BLaER1 (cell line): ENCODE measurements around the gene CASQ2.

Experiments used
- H3K27ac ChIP-seq: shearing (Covaris generic); formaldehyde crosslinking; 2 replicates; pipeline ENCODE4 v1.8.1; 2022
- H3K27me3 ChIP-seq: shearing (Covaris generic); formaldehyde crosslinking; 2 replicates; pipeline ENCODE4 v1.8.1; 2022
- H3K36me3 ChIP-seq: shearing (Covaris generic); formaldehyde crosslinking; 2 replicates; pipeline ENCODE4 v1.8.1; 2022
- H3K4me1 ChIP-seq: shearing (Covaris generic); formaldehyde crosslinking; 2 replicates; pipeline ENCODE4 v1.8.1; 2022
- H3K4me2 ChIP-seq: shearing (Covaris generic); formaldehyde crosslinking; 2 replicates; pipeline ENCODE4 v1.8.1; 2022
- H3K4me3 ChIP-seq: shearing (Covaris generic); formaldehyde crosslinking; 2 replicates; pipeline ENCODE4 v1.8.1; 2022
- H3K9ac ChIP-seq: shearing (Covaris generic); formaldehyde crosslinking; 2 replicates; pipeline ENCODE4 v1.8.1; 2022
- H3K9me3 ChIP-seq: shearing (Covaris generic); formaldehyde crosslinking; 2 replicates; pipeline ENCODE4 v1.8.1; 2022
- H4K20me1 ChIP-seq: shearing (Covaris generic); formaldehyde crosslinking; 2 replicates; pipeline ENCODE4 v1.8.1; 2022
- Cebpa-rat ChIP-seq: shearing (Covaris generic); IDR thresholded peaks from 2 replicates; pipeline ENCODE4 v1.8.1; 2022

Gene CASQ2

DNA sequence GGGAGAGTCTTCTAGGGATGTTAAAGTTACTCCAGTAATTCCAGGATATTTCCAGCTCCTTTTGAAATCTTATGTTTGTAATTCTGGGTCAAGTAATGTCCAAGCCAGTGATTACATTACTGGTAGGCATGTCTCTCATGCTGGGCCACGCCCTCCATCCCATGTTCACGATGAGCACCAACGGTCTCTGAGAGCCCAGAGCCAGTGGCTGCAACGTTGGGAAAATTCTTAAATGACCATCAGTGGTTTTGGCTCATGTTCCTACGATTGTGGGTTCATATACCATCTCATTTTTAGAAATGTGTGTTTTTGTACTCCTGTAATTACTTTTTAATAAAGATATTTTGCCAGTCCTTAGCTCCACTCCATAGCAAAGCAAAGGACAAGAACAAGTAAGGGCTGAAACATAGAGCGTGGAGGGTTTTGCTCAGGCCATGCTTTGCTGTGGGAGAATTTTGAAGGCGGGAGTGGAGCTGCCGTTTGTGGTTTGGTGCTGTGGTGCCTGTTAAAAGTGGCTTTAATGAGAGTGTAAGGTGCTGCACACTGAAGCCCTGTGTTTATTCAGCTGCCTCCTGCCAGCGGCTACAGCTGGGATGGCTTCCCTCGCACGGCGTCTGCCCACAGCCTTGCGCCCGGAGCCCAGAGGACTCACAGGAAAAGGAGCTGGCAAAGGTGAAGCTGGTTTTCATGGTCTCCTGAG is 97.9 kb downstream of the CASQ2 start:
- H3K9ac ChIP-seq, result 0 out of 2 replicates have a peak overlapping the region, but pooled peaks have one; percentile 27

GRCh38 chr1:115669886-115670285 is 98.6 kb downstream of the CASQ2 start:
- H3K4me3 ChIP-seq, result no peak overlapping the region
- H3K9me3 ChIP-seq, result 0 out of 2 replicates have a peak, but pooled peaks cover 5% of the 10 kb centered on the region
- TF ChIP-seq Cebpa-rat, result no peak
- no peak overlapping the region for H3K27ac ChIP-seq
- no peak overlapping the region for H3K9ac ChIP-seq
- H3K4me1 ChIP-seq, result peaks cover 58% of the 10 kb centered on the region
- peaks cover 39% of the 10 kb centered on the region for H3K36me3 ChIP-seq
- no peaks in the 10 kb centered on the region for H4K20me1 ChIP-seq
- H3K27me3 ChIP-seq, result no peaks in the 10 kb centered on the region
- H3K4me2 ChIP-seq, result peak overlapping the region; percentile 69

More for the DNA sequence above, 97.9 kb downstream of the CASQ2 start:
- peaks cover 65% of the 10 kb centered on the region for H3K4me1 ChIP-seq
- H3K27ac ChIP-seq, result peak overlapping the region; percentile 25; the same call in 1 of the 2 replicates
- peak overlapping the region; percentile 10; the same call in 1 of the 2 replicates for H3K4me3 ChIP-seq
- 0 out of 2 replicates have a peak, but pooled peaks cover 5% of the 10 kb centered on the region for H3K9me3 ChIP-seq
- H4K20me1 ChIP-seq, result no peaks in the 10 kb centered on the region
- H3K36me3 ChIP-seq, result peaks cover 35% of the 10 kb centered on the region
- H3K27me3 ChIP-seq, result no peaks in the 10 kb centered on the region
- H3K4me2 ChIP-seq, result peak overlapping the region; percentile 69
- no peak for TF ChIP-seq Cebpa-rat

DNA sequence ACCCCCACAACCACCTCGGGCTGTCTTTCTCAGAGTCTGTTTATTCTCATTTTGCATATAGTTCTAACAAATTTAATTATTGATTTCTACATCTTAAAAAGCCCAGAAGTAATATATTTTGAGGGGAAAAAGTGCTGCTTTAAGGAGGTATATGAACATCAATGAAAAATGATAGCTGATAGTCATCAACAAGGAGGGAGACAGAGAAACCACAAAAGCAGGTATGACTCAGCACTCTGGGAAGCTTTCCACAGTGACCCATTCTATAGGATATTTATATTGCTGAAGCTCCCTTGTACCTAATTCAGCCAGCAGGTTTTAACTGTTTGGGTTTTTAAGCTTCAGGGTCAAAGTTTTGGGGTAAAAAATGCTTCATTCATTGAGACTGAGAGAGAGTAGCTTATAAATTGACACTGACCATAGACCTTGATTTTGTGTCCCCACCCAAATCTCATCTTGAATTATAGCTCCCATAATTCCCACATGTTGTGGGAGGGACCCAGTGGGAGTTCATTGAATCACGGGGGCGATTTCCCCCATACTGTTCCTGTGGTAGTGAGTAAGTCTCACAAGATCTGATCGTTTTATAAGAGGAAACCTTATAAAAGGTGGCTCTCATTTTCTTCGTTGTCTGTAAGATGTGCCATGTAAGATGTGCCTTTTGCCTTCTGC is 99.4 kb downstream of the CASQ2 start:
- peaks cover 46% of the 10 kb centered on the region for H3K36me3 ChIP-seq
- no peak overlapping the region for H3K27ac ChIP-seq
- no peak overlapping the region for H3K4me3 ChIP-seq
- no peak overlapping the region for H3K9ac ChIP-seq
- TF ChIP-seq Cebpa-rat, result no peak
- 0 out of 2 replicates have a peak overlapping the region, but pooled peaks have one; percentile 6 for H3K4me2 ChIP-seq
- H3K4me1 ChIP-seq, result peaks cover 56% of the 10 kb centered on the region
- H3K9me3 ChIP-seq, result 0 out of 2 replicates have a peak, but pooled peaks cover 5% of the 10 kb centered on the region
- no peaks in the 10 kb centered on the region for H4K20me1 ChIP-seq
- no peaks in the 10 kb centered on the region for H3K27me3 ChIP-seq

DNA sequence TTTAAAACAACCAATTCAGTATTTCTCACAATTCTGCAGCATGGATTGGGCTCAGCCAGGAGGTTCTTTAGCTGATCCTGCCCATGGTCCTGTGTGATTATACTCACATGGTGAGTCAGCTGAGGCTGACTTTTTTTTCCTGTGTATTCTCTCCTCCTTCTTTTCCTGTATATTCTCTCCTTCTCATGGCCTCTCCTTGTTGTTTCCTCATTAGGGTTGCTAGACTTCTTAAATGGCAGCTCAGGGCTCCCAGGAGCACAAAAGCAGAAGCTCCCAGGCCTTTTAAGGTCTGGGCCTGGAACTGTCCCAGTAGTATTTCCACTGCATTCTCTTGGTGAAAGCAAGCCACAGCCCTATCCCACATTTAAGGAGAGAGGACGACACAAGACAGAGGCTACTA is 99.9 kb downstream of the CASQ2 start:
- Histone ChIP-seq H3K4me3 (no peak overlapping the region), H3K36me3 (peaks cover 52% of the 10 kb centered on the region), H3K27ac (no peak overlapping the region), H3K9ac (no peak overlapping the region), H3K4me1 (peaks cover 51% of the 10 kb centered on the region), H3K27me3 (no peaks in the 10 kb centered on the region), H3K9me3 (0 out of 2 replicates have a peak, but pooled peaks cover 5% of the 10 kb centered on the region), H4K20me1 (no peaks in the 10 kb centered on the region), H3K4me2 (0 out of 2 replicates have a peak overlapping the region, but pooled peaks have one; percentile 6)
- no peak for TF ChIP-seq Cebpa-rat

- H4K20me1 ChIP-seq, result no peaks in the 10 kb centered on the region
- 0 out of 2 replicates have a peak, but pooled peaks cover 5% of the 10 kb centered on the region for H3K9me3 ChIP-seq
- H3K27me3 ChIP-seq, result no peaks in the 10 kb centered on the region
- no peak overlapping the region for H3K27ac ChIP-seq
- H3K4me3 ChIP-seq, result no peak overlapping the region
- peaks cover 69% of the 10 kb centered on the region for H3K36me3 ChIP-seq
- no peak for TF ChIP-seq Cebpa-rat
- peaks cover 32% of the 10 kb centered on the region for H3K4me1 ChIP-seq
- H3K4me2 ChIP-seq, result no peak overlapping the region
- no peak overlapping the region for H3K9ac ChIP-seq
Observed at GRCh38 chr1:115666702-115667101, 101.8 kb downstream of the CASQ2 start.

GRCh38 chr1:115666206-115666605 is 102.3 kb downstream of the CASQ2 start:
- no peak overlapping the region for H3K9ac ChIP-seq
- no peak overlapping the region for H3K4me3 ChIP-seq
- H3K9me3 ChIP-seq, result 0 out of 2 replicates have a peak, but pooled peaks cover 5% of the 10 kb centered on the region
- TF ChIP-seq Cebpa-rat, result no peak
- no peak overlapping the region for H3K27ac ChIP-seq
- H3K4me1 ChIP-seq, result peaks cover 27% of the 10 kb centered on the region
- H3K4me2 ChIP-seq, result no peak overlapping the region
- H4K20me1 ChIP-seq, result no peaks in the 10 kb centered on the region
- no peaks in the 10 kb centered on the region for H3K27me3 ChIP-seq
- H3K36me3 ChIP-seq, result peaks cover 72% of the 10 kb centered on the region

DNA sequence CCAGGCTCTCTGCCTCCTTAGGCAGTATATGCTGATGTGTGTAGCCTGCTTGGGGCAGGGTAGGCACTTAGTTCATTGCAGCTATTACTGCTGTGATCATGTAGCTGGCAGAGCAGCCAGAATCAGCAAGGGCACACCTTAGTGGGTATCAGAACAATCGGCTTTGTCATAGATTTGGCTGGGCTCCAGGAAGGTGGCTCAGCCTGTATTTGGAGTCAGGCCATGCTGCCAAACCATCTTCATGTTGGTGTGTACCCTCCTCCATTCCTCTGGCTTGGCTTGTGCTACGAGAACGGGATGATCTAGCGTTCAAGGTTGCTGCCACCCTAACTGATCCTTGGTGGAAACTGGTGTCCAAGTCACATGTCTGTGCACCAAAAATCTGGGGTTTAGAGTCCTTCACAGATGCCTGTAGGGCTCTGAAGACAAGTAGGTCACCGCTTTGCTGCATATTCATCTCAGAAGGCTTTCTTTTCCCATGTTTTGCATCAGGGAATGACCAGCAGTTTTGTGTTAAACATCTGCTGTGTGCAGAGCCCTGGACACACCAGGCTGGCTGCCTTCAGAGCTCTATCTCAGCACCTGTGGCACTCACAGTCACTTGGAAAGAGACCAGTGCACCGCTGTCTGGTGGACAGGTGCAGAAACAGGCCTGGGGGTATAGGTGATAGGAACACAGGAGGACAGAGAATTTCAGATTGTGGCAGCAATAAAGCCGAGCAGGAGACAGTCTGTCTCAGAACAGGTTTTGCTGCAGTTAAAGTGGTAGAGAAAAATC is 103.0 kb downstream of the CASQ2 start:
- no peak overlapping the region for H3K4me2 ChIP-seq
- no peak overlapping the region for H3K9ac ChIP-seq
- H3K4me1 ChIP-seq, result peaks cover 20% of the 10 kb centered on the region
- peaks cover 79% of the 10 kb centered on the region for H3K36me3 ChIP-seq
- H3K27me3 ChIP-seq, result no peaks in the 10 kb centered on the region
- no peak for TF ChIP-seq Cebpa-rat
- H3K4me3 ChIP-seq, result no peak overlapping the region
- H3K9me3 ChIP-seq, result 0 out of 2 replicates have a peak, but pooled peaks cover 5% of the 10 kb centered on the region
- H4K20me1 ChIP-seq, result no peaks in the 10 kb centered on the region
- H3K27ac ChIP-seq, result no peak overlapping the region

GRCh38 chr1:115661157-115661556 is 107.4 kb downstream of the CASQ2 start:
- Histone ChIP-seq H3K27me3 (no peaks in the 10 kb centered on the region), H3K4me1 (peaks cover 9% of the 10 kb centered on the region), H3K4me2 (no peak overlapping the region), H3K36me3 (peaks cover 90% of the 10 kb centered on the region), H3K9me3 (peaks cover 9% of the 10 kb centered on the region), H4K20me1 (no peaks in the 10 kb centered on the region), H3K4me3 (no peak overlapping the region), H3K27ac (no peak overlapping the region), H3K9ac (no peak overlapping the region)
- no peak for TF ChIP-seq Cebpa-rat

DNA sequence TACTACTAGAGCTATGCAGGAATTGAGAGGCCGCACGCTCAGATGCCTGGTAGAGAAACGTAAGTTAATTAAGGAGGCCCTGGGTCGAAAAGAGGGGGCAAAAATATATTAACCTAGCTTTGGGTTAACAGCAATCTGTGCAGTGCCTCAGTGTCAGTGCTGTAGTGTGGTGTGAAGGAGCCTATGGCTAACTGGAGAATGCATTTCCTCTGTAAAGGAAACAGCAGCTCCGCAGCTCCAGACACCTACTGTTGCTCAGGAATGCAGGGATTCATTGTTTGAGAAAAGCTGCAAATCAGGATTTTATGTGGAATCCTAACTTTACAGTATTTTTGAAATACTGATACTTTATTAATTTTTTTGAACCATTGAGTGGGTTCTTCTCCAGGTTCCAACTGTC is 108.4 kb downstream of the CASQ2 start:
- peaks cover 80% of the 10 kb centered on the region for H3K36me3 ChIP-seq
- peaks cover 19% of the 10 kb centered on the region for H3K4me1 ChIP-seq
- no peak overlapping the region for H3K9ac ChIP-seq
- peaks cover 9% of the 10 kb centered on the region for H3K9me3 ChIP-seq
- H3K27ac ChIP-seq, result no peak overlapping the region
- no peak overlapping the region for H3K4me3 ChIP-seq
- no peak overlapping the region for H3K4me2 ChIP-seq
- no peaks in the 10 kb centered on the region for H4K20me1 ChIP-seq
- no peak for TF ChIP-seq Cebpa-rat
- H3K27me3 ChIP-seq, result no peaks in the 10 kb centered on the region
